D721Med (cell line): ENCODE results near the gene PPT1.

ENCODE experiments used
- DNase-seq: peaks from one replicate; pipeline ENCODE4 v3.0.0; 2011; ENCODE audit warnings: low spot score; ENCODE audit not compliant: insufficient read length
- FAIRE-seq: peaks from 2 replicates; lab custom pipeline; 2011; peaks lifted over from hg19 to GRCh38; lab: Jason Lieb, UNC
- TF ChIP-seq, protein P1 (sequence below): IDR thresholded peaks from 2 replicates; pipeline ENCODE4 v1.5.1; 2012; ENCODE audit warnings: mild to moderate bottlenecking, control low read depth; ENCODE audit not compliant: insufficient read depth; ENCODE audit errors: missing control alignments

The PPT1 gene

DNA sequence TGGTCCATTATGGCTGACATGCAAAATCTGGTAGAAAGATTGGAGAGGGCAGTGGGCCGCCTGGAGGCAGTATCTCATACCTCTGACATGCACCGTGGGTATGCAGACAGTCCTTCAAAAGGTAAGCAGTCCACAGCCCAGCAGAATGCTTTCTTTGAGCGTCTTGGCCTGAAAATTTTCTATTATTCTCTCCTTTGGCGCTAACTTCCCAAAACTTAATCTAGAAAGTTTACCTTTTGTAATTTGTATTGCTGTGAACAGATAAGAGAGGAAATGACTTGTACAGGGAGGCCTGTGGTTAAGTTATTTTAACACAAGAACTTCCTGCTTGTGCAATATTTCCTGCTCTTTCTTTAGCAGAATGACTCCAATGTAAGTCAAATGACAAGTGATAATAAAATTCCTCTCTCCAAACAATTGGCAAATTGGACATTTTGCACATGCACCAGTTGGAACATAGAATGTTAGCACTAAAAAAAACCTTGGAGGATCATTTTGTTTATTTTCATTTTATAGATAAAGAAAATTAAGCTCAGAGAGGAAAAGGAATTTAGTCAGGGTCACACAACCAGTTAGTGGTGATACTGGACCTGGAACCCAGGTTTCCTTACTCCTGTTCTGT is 37.6 kb downstream of the PPT1 start:
- TF ChIP-seq, protein P1, sequence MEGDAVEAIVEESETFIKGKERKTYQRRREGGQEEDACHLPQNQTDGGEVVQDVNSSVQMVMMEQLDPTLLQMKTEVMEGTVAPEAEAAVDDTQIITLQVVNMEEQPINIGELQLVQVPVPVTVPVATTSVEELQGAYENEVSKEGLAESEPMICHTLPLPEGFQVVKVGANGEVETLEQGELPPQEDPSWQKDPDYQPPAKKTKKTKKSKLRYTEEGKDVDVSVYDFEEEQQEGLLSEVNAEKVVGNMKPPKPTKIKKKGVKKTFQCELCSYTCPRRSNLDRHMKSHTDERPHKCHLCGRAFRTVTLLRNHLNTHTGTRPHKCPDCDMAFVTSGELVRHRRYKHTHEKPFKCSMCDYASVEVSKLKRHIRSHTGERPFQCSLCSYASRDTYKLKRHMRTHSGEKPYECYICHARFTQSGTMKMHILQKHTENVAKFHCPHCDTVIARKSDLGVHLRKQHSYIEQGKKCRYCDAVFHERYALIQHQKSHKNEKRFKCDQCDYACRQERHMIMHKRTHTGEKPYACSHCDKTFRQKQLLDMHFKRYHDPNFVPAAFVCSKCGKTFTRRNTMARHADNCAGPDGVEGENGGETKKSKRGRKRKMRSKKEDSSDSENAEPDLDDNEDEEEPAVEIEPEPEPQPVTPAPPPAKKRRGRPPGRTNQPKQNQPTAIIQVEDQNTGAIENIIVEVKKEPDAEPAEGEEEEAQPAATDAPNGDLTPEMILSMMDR, result no peak
- FAIRE-seq (no peak), DNase-seq (no peak)

DNA sequence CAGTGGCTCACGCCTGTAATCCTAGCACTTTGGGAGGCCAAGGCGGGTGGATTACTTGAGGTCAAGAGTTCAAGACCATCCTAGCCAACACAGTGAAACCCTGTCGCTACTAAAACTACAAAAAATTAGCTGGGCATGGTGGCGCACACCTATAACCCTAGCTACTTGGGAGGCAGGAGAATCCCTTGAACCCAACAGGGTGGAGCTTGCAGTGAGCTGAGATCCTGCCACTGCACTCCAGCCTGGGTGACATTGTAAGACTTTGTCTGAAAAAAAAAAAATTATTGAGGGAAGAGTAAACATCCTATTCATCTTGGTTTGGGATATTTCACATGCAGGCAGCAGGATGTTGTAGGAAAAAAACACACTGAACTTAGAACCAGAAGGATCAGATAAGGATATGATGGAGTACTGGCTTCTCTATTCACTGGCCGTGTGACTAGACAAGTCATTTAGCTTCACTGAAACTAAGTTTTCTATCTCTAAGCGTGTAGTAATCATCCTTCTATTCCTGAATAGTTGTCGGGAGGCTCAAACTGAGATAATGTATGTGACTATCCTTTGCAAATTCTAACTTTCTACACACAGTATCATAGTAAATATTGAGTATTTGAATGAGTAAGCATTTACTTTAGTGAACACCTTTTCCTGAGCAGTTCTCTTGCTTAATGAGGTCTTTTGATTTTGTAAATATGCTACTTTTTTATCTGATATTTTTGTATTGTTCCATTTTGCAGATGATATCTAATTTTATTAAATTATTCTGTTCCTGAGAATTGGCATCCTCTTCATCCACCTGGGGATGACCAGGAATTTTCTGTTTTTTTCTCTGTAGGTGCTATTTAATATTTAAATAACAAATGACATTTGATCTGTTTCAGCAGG is 38.4 kb downstream of the PPT1 start:
- TF ChIP-seq, protein P1, result no peak
- DNase-seq (no peak), FAIRE-seq (no peak)

DNA sequence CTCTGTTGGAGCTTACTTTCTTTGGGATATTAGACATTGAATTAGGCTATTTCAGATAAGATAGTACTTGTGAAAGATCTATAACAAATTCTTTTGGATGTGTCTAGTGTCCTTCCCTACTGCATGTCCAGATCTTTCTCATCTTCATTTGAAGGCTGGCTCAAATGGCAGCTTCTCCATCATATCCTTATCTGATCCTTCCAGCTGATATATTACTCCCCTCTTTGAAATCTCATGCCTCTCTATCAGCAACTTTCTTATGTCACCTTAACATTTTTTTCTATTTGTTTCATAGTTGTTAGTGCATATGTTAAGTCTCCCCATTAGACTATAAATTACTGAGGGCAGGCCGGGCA is 39.0 kb downstream of the PPT1 start:
- FAIRE-seq (no peak), DNase-seq (no peak)
- TF ChIP-seq, protein P1, result no peak

DNA sequence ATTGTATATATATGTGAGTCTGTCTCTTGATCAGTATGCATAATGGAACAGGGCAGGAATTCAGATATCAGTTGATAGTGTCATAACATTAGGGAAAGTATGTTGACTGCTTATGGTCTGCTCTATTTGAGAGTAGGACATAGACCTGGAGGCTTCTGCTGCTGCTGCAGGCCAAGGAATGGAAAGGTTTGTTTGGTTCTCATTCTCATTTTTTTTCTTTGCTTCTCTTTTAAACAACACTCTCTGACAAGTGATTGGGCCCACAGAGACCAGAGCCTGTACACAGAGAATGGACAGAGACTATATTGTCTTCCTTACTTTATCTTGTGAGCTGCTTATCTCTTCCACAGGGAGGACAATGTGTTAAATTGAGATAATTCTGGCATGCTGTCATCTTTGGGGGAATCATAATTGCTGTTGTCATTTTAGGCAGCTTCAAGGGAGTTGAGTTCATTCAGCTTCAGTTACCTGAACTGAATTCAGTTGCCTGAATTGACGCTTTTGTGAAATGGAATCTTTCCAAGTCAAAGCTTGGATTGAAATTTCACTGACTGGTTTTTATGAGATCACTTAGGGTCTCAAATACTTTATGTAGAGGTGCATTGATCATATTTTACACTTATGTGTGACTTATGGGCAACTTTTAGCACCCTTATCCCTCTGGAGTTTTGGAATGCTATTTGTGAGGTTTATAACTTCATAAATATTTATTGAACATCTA is 39.6 kb downstream of the PPT1 start:
- no peak for FAIRE-seq
- TF ChIP-seq, protein P1, result no peak
- DNase-seq, result no peak

DNA sequence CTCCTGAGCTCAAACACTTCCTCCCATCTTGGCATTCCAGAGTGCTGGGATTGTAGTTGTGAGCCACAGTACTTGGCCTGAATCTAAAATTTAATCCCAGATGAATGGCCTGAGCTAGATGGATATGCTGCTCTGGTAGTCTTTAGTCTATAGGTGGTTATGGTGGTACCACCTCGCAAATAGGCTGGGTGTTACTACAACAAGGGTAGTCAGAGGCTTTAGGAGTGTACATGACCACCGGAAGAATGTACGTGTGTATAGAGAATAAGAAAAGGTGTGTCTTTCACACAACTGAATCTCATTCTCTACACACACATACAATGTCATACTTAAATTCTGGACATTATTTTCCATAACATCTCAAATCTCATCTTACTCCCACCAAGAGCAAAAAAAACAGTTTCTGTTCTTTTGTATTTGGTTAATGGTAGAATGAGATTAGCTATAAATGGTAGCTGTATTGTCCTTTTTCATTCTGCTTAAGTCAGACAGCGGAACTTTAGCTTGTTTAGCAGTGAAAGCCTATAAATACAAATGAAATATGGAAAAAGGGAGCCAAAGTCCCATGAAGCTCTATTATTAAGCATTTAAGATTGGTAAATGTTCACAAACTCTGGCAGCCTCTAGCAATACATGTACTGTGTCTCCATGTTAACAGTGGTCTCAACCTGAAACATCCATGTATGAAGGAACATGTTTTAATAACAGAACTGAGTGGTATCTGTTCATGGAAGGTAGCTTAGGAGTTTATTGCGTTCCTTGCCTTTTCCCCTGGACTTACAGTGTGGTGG is 40.3 kb downstream of the PPT1 start:
- TF ChIP-seq, protein P1, result no peak
- DNase-seq (no peak), FAIRE-seq (no peak)

DNA sequence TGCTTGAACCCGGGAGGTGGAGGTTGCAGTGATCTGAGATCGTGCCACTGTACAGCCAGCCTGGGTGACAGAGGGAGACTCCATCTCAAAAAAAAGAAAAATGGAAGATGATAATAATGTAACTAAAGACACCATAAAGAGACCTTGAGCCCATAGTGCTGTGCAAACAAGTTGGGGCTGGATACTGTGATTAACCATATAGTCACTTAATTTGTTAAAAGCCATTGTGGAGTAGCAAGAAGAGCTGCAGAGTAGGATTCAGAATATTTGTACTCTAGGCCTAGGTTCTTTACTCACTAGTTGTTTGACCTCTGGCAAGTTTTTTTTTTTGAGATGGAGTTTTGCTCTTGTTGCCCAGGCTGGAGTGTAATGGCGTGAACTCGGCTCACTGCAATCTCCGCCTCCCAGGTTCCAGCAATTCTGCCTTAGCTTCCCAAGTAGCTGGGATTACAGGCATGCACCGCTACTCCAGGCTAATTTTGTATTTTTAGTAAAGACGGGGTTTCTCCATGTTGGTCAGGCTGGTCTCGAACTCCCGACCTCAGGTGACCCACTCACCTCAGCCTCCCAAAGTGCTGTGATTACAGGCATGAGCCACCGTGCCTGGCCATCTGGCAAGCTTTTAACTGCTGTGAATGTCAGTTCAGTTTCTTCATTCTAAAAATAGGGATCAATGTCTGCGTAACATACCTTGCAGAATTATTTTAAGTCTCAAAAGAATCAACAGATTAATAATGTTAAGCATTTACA is 43.7 kb downstream of the PPT1 start:
- TF ChIP-seq, protein P1, result no peak
- FAIRE-seq (no peak), DNase-seq (no peak)
